ENCODE measurements around the gene SLC22A25.

DNA sequence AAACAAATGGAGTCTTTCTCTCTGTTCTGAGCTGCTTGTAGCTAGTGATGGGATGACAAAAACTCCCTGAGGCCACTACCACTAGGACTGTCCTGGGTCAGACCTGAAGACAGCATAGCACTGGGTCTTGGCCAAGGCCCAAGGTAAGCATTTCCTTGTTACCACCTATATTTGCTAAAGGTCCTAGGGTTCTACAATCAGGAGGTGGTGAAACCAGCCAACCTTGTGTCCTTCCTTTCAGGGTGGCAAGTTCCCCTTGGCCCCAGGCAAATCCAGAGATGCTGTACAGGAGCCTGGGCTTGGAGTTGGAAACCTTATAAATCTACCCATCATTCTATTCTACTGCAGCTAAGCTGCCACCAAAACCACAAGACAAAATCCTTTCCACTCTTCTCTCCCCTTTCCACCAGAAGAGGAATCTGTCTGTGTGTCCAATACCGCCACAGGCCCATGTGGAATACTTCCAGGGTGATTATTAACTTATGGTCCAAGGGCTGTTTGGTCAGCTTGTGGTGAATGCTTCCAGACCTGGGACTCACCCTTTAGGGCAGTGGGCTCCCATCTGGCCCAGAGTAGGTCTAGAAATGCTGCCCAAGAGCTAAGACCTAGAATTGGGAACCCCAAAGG lies 16.8 kb downstream of the SLC22A25 start:
- TF ChIP-seq CTCF (optimal IDR thresholded peaks at IDR 0.05 in 1 of 3, IDR thresholded peaks at IDR 0.05 in 1 of 3, conservative IDR thresholded peaks at IDR 0.05 in 1 of 3; ENCODE audit: extremely low read depth in 1 of 3, insufficient read depth in 2 of 3, low read length in 3 of 3) (no peak), EZH2 (IDR thresholded peaks at IDR 0.05; ENCODE audit: low read length) (no peak)

Measured in keratinocyte (primary cell).